SK-N-SH treated with all-trans-retinoic acid at 6 μM for 48 hours (cell line): ENCODE results near the gene LIPN.

Experiments
- PPARA ChIP-seq: fragments of 250-450 bp; sonication (Bioruptor Pico); IDR thresholded peaks from 2 replicates; pipeline ENCODE4 v1.5.0; 2020; ENCODE audit warnings: mild to moderate bottlenecking, borderline replicate concordance
- SNAI2 ChIP-seq: fragments of 250-450 bp; sonication (Bioruptor Pico); IDR thresholded peaks from 2 replicates; pipeline ENCODE4 v1.5.0; 2020; ENCODE audit warnings: mild to moderate bottlenecking, moderate library complexity
- ZNF8 ChIP-seq: fragments of 450-650 bp; formaldehyde crosslinking; IDR thresholded peaks from 2 replicates; pipeline ENCODE4 v1.5.0; 2020; ENCODE audit warnings: mild to moderate bottlenecking, moderate library complexity

- TF ChIP-seq ZNF8 (CRISPR knock-in tag) (no peak), PPARA (no peak), SNAI2 (CRISPR knock-in tag) (no peak)
Observed at GRCh38 chr10:88827671-88828070, 67.9 kb downstream of the LIPN start.
